Left cardiac atrium (tissue), 4 donors: ENCODE measurements around the gene HRH3. TPM values are rescaled to one million over a fixed set of nuclear protein-coding genes. Genes with fewer than 3 reads are reported as not detected.

ENCODE experiments used
- ATAC-seq, 2 donors: fragments of 200-7000 bp; cut with Tn5 transposase; one replicate each; pipeline ENCODE4 v1.9.1; 2020; ENCODE audit warnings: mild to moderate bottlenecking in 2 of 2, moderate library complexity in 2 of 2
- DNase-seq: peaks from one replicate; pipeline ENCODE4 v3.0.0-alpha.2; 2020
- intact Hi-C, 2 donors: fragments of 100-400 bp; cut with DNase I; formaldehyde crosslinking; loops; one replicate each; pipeline versions ENCODE4 v1.14.1 to v1.15.1; 2022 to 2023
- total RNA-seq, 2 donors: library from RNA; stranded (reverse); fragmentation: NEBNext Ultra II Directional; extraction: Animal tissue kit (Norgen Biotek cat#: 25700); gene quantifications; one replicate each; pipeline ENCODE4 v1.2.1, GENCODE V29; 2021
- donor health status: DM: no; HTN: yes; CAD: no.
- donor health status: DM: no; HTN: yes; CAD: no; lungs with severe emphysema.
- donor health status: DM: yes; HTN: yes; CAD: no.
- donor health status: Dilated cardiomyopathy.

The HRH3 gene
- total RNA-seq, 2 donors from 2014 or later: not detected

- ATAC-seq (no peak), DNase-seq (no peak)
- intact Hi-C loops: no loop called here
Observed at GRCh38 chr20:62222266-62222850, 2.3 kb upstream of the HRH3 start.

- DNase-seq (no peak), ATAC-seq (no peak)
- intact Hi-C loops: no loop called here
Observed at GRCh38 chr20:62220666-62221568, 839 bp upstream of the HRH3 start.

- DNase-seq: no peak
- intact Hi-C loops: no loop called here
- ATAC-seq: peak in 1 of 2 donors; percentile 16
Observed at GRCh38 chr20:62219101-62219991, 732 bp downstream of the HRH3 start.

- ATAC-seq: no peak
- no peak for DNase-seq
- intact Hi-C loops: no loop called here
Observed at GRCh38 chr20:62217913-62218773, 1.9 kb downstream of the HRH3 start.

GRCh38 chr20:62216636-62217566 is 3.2 kb downstream of the HRH3 start:
- DNase-seq (no peak), ATAC-seq (no peak)
- intact Hi-C loops: no loop called here

GRCh38 chr20:62215991-62216635 is 4.0 kb downstream of the HRH3 start:
- intact Hi-C loops: no loop called here
- DNase-seq (no peak), ATAC-seq (no peak)

GRCh38 chr20:62215020-62215990 is 4.8 kb downstream of the HRH3 start:
- no peak for ATAC-seq
- DNase-seq: no peak

GRCh38 chr20:62214067-62214466 is 6.0 kb downstream of the HRH3 start:
- DNase-seq (no peak), ATAC-seq (no peak)
- intact Hi-C loops: no loop called here

More at GRCh38 chr20:62215020-62215990, 4.8 kb downstream of the HRH3 start:
- intact Hi-C loops: no loop called here

GRCh38 chr20:62212299-62212698 is 7.8 kb downstream of the HRH3 start:
- intact Hi-C loops: no loop called here
- DNase-seq: no peak
- ATAC-seq: no peak

- no peak for DNase-seq
- ATAC-seq: no peak
- intact Hi-C loops: no loop called here
Observed at GRCh38 chr20:62211769-62212288, 8.2 kb downstream of the HRH3 start.

- ATAC-seq: no peak
- DNase-seq: no peak
- intact Hi-C loops: no loop called here
Observed at GRCh38 chr20:62211216-62211615, 8.9 kb downstream of the HRH3 start.

GRCh38 chr20:62210496-62210855 is 9.6 kb downstream of the HRH3 start:
- intact Hi-C loops: no loop called here
- no peak for DNase-seq
- ATAC-seq: no peak

GRCh38 chr20:62209850-62210495 is 10.1 kb downstream of the HRH3 start:
- DNase-seq: no peak
- ATAC-seq: no peak
- intact Hi-C loops: no loop called here

GRCh38 chr20:62208795-62209755 is 11.0 kb downstream of the HRH3 start:
- no peak for ATAC-seq
- intact Hi-C loops: no loop called here
- DNase-seq: no peak
